H1 (cell line): Measurements from ENCODE around the gene TRAK1. TPM values are rescaled to one million over a fixed set of nuclear protein-coding genes. Genes with fewer than 3 reads are reported as not detected.

Experiments
- CTCF ChIA-PET: fragments of 300-600 bp; sonication (Branson Sonifier 250); formaldehyde crosslinking; loops from one replicate; lab custom pipeline; 2021; ENCODE audit not compliant: partially characterized antibody; lab: Charles Lee
- POLR2A ChIA-PET: fragments of 300-600 bp; sonication (Branson Sonifier 250); formaldehyde crosslinking; loops from one replicate; lab custom pipeline; 2021; ENCODE audit warnings: inconsistent platforms; ENCODE audit not compliant: partially characterized antibody; lab: Charles Lee
- DNase-seq, 2 experiments: peaks; one replicate each; pipeline versions ENCODE4 v3.0.0 to v3.0.0-alpha.2; 2010 to 2022; ENCODE audit warnings: low spot score in 2 of 2, low read depth in 1 of 2, mixed read lengths in 1 of 2
- FAIRE-seq: peaks from 2 replicates; lab custom pipeline; 2011; peaks lifted over from hg19 to GRCh38; lab: Jason Lieb, UNC
- H2AFZ ChIP-seq: 2 replicates; pipeline ENCODE4 v1.8.1; 2012; ENCODE audit warnings: low read length, inconsistent platforms
- H2AK5ac ChIP-seq: 2 replicates; pipeline ENCODE4 v1.6.1; 2013; ENCODE audit warnings: low read depth, low read length
- H2BK120ac ChIP-seq: replicated peaks from 2 replicates; pipeline ENCODE3; 2013; ENCODE audit warnings: low read depth, low read length, inconsistent platforms
- H2BK12ac ChIP-seq: 2 replicates; pipeline ENCODE4 v1.6.1; 2013; ENCODE audit warnings: low read depth, low read length
- H2BK15ac ChIP-seq: 2 replicates; pipeline ENCODE4 v1.6.1; 2013; ENCODE audit warnings: low read length
- H2BK20ac ChIP-seq: 2 replicates; pipeline ENCODE4 v1.6.1; 2013; ENCODE audit warnings: low read length
- H2BK5ac ChIP-seq: 2 replicates; pipeline ENCODE4 v1.6.1; 2013; ENCODE audit warnings: low read depth, low read length
- H3K14ac ChIP-seq: 2 replicates; pipeline ENCODE4 v1.6.1; 2013; ENCODE audit warnings: inconsistent platforms; ENCODE audit not compliant: insufficient read length
- H3K18ac ChIP-seq: 2 replicates; pipeline ENCODE4 v1.6.1; 2013; ENCODE audit warnings: low read length; ENCODE audit errors: extremely low read depth
- H3K23ac ChIP-seq: 2 replicates; pipeline ENCODE4 v1.6.1; 2013; ENCODE audit warnings: inconsistent platforms; ENCODE audit not compliant: insufficient read length
- H3K23me2 ChIP-seq: 2 replicates; pipeline ENCODE4 v1.6.1; 2013; ENCODE audit warnings: low read depth, low read length
- H3K27ac ChIP-seq: 2 replicates; pipeline ENCODE4 v1.6.1; 2011; ENCODE audit warnings: low read depth, low read length, inconsistent platforms
- H3K27me3 ChIP-seq, 4 experiments: replicated peaks in 1 of 4; 1 replicate in 1 of 4; 2 replicates in 3 of 4; pipeline versions ENCODE4 v1.6.1 to v1.8.1; 2011 to 2013; ENCODE audit warnings: low read length in 3 of 4, mild to moderate bottlenecking in 3 of 4, inconsistent platforms in 2 of 4, mixed read lengths in 2 of 4, moderate library complexity in 1 of 4; ENCODE audit not compliant: control insufficient read depth in 3 of 4, insufficient read depth in 3 of 4; ENCODE audit errors: extremely low read depth in 1 of 4
- H3K36me3 ChIP-seq, 4 experiments: 2 replicates each; pipeline versions ENCODE4 v1.6.1 to v1.8.1; 2011 to 2013; ENCODE audit warnings: mild to moderate bottlenecking in 4 of 4, low read length in 3 of 4, moderate library complexity in 2 of 4, control low read depth in 1 of 4, inconsistent platforms in 1 of 4; ENCODE audit not compliant: insufficient read depth in 4 of 4, control insufficient read depth in 2 of 4
- H3K4ac ChIP-seq: replicated peaks from 2 replicates; pipeline ENCODE3; 2013; ENCODE audit warnings: low read length, low read depth, mixed read lengths, inconsistent platforms; ENCODE audit not compliant: insufficient read length
- H3K4me1 ChIP-seq, 4 experiments: replicated peaks in 1 of 4; 1 replicate in 1 of 4; 2 replicates in 3 of 4; pipeline versions ENCODE4 v1.6.1 to v1.8.1; 2011 to 2013; ENCODE audit warnings: low read length in 3 of 4, inconsistent platforms in 2 of 4, mixed read lengths in 1 of 4; ENCODE audit not compliant: insufficient read depth in 4 of 4, control insufficient read depth in 3 of 4
- H3K4me2 ChIP-seq, 2 experiments: 2 replicates each; pipeline versions ENCODE4 v1.6.1 to v1.8.1; 2011 to 2013; ENCODE audit warnings: low read depth in 2 of 2, low read length in 2 of 2, control low read depth in 1 of 2, inconsistent platforms in 1 of 2, mild to moderate bottlenecking in 1 of 2; ENCODE audit not compliant: insufficient read depth in 1 of 2
- H3K4me3 ChIP-seq, 4 experiments: fragments of 200-600, 300-600 bp in 1 of 4; sonication (generic), shearing (Covaris generic), sonication (Bioruptor Twin) in 1 of 4; 2 replicates each; pipeline versions ENCODE4 v1.5.1 to v1.8.1; 2011 to 2016; ENCODE audit warnings: low read length in 4 of 4, low read depth in 3 of 4, control low read depth in 2 of 4, inconsistent platforms in 2 of 4, mild to moderate bottlenecking in 2 of 4, mixed read lengths in 1 of 4, moderate library complexity in 1 of 4; ENCODE audit not compliant: insufficient read depth in 2 of 4; ENCODE audit errors: extremely low read depth in 1 of 4
- H3K56ac ChIP-seq: replicated peaks from 2 replicates; pipeline ENCODE3; 2013; ENCODE audit warnings: low read depth, mild to moderate bottlenecking, mixed read lengths, low read length, inconsistent platforms; ENCODE audit not compliant: insufficient read length
- H3K79me1 ChIP-seq: 2 replicates; pipeline ENCODE4 v1.6.1; 2013; ENCODE audit warnings: low read depth, low read length, control low read depth
- H3K79me2 ChIP-seq, 2 experiments: 2 replicates each; pipeline versions ENCODE4 v1.6.1 to v1.8.1; 2012 to 2013; ENCODE audit warnings: low read length in 2 of 2, mild to moderate bottlenecking in 2 of 2, inconsistent platforms in 1 of 2; ENCODE audit not compliant: insufficient read depth in 2 of 2, control insufficient read depth in 1 of 2
- H3K9ac ChIP-seq, 4 experiments: replicated peaks in 1 of 4; 1 replicate in 1 of 4; 2 replicates in 3 of 4; pipeline versions ENCODE4 v1.6.1 to v1.8.1; 2011 to 2013; ENCODE audit warnings: low read depth in 3 of 4, low read length in 3 of 4, control low read depth in 2 of 4, mild to moderate bottlenecking in 2 of 4, moderate library complexity in 2 of 4, inconsistent platforms in 1 of 4; ENCODE audit errors: extremely low read depth in 1 of 4
- H3K9me3 ChIP-seq, 2 experiments: 2 replicates each; pipeline versions ENCODE4 v1.6.1 to v1.8.1; 2012 to 2013; ENCODE audit warnings: mild to moderate bottlenecking in 2 of 2, moderate library complexity in 2 of 2, control low read depth in 1 of 2, inconsistent platforms in 1 of 2, low read depth in 1 of 2, low read length in 1 of 2, mixed read lengths in 1 of 2; ENCODE audit not compliant: insufficient read depth in 2 of 2
- H4K20me1 ChIP-seq, 2 experiments: replicated peaks in 1 of 2; 2 replicates each; pipeline versions ENCODE3 to v1.8.1; 2011 to 2013; ENCODE audit warnings: inconsistent platforms in 2 of 2, low read length in 2 of 2, mild to moderate bottlenecking in 1 of 2; ENCODE audit not compliant: insufficient read depth in 2 of 2, control insufficient read depth in 1 of 2
- H4K5ac ChIP-seq: 2 replicates; pipeline ENCODE4 v1.6.1; 2013; ENCODE audit warnings: low read length, low read depth, mixed read lengths, inconsistent platforms; ENCODE audit not compliant: insufficient read length
- H4K8ac ChIP-seq: 2 replicates; pipeline ENCODE4 v1.8.0; 2013; ENCODE audit warnings: mild to moderate bottlenecking, moderate library complexity, low read length, inconsistent platforms; ENCODE audit not compliant: insufficient read depth; ENCODE audit errors: extremely low read depth
- H4K91ac ChIP-seq: replicated peaks from 2 replicates; pipeline ENCODE3; 2013; ENCODE audit warnings: low read length, mixed read lengths, inconsistent platforms; ENCODE audit not compliant: insufficient read length
- CREB1 ChIP-seq: IDR thresholded peaks from 2 replicates; pipeline ENCODE4 v1.6.1; 2012; ENCODE audit warnings: inconsistent platforms
- EZH2 ChIP-seq: fragments of 200-600 bp; sonication (generic); IDR thresholded peaks from 2 replicates; pipeline ENCODE4 v1.7.1; 2012; ENCODE audit warnings: low read depth, mild to moderate bottlenecking, moderate library complexity, low read length, inconsistent platforms; ENCODE audit not compliant: severe bottlenecking
- GTF2F1 ChIP-seq: IDR thresholded peaks from 2 replicates; pipeline ENCODE4 v1.6.1; 2012; ENCODE audit warnings: low read depth, low read length, improper control_type of control experiment, borderline replicate concordance
- JUND ChIP-seq: IDR thresholded peaks from 2 replicates; pipeline ENCODE4 v1.6.1; 2011; ENCODE audit warnings: mild to moderate bottlenecking, improper control_type of control experiment, low read length
- KDM5A ChIP-seq: fragments of 200-600 bp; IDR thresholded peaks from 2 replicates; pipeline ENCODE4 v1.7.1; 2012; ENCODE audit warnings: mild to moderate bottlenecking, low read length, inconsistent platforms, mixed read lengths
- RXRA ChIP-seq: IDR thresholded peaks from 2 replicates; pipeline ENCODE4 v1.6.1; 2011; ENCODE audit warnings: low read depth, mild to moderate bottlenecking, low read length, moderate library complexity; ENCODE audit not compliant: insufficient read depth
- SIX5 ChIP-seq: IDR thresholded peaks from 2 replicates; pipeline ENCODE4 v1.6.1; 2011; ENCODE audit warnings: mild to moderate bottlenecking, low read depth, low read length
- SP4 ChIP-seq: IDR thresholded peaks from 2 replicates; pipeline ENCODE4 v1.6.1; 2012; ENCODE audit warnings: low read length, inconsistent platforms
- TAF1 ChIP-seq: IDR thresholded peaks from 2 replicates; pipeline ENCODE4 v1.6.1; 2011; ENCODE audit warnings: mild to moderate bottlenecking, low read depth, low read length
- WGBS, 2 experiments: shearing (Covaris generic) in 1 of 2; methylation state at CpG; one replicate each; pipeline versions ENCODE4 v1.1.6 to v1.1.7; 2013 to 2015; ENCODE audit warnings: low lambda C conversion rate in 2 of 2, mixed read lengths in 2 of 2, inconsistent platforms in 1 of 2, low coverage in 1 of 2, missing lambda C conversion rate in 1 of 2; ENCODE audit not compliant: insufficient replicate concordance in 2 of 2, insufficient coverage in 1 of 2, insufficient read length in 1 of 2; ENCODE audit errors: extremely low coverage in 1 of 2, missing lambda C conversion rate in 1 of 2; 5-methylcytosine and 5-hydroxymethylcytosine counted together
- polyA plus RNA-seq, 7 experiments: library from polyadenylated mRNA; depleted of rRNA in 3 of 7; stranded (reverse) in 5 of 7; unstranded in 2 of 7; fragments of >200 nt in 5 of 7; fragments of 200-250 nt in 2 of 7; gene quantifications; 1 replicate in 5 of 7; 2 replicates in 1 of 7; 4 replicates in 1 of 7; pipeline versions ENCODE4 v1.2.1 to v1.2.3, GENCODE V29; 2011 to 2013; ENCODE audit warnings: missing spikeins in 2 of 7, mixed read lengths in 2 of 7
- total RNA-seq: library from RNA; stranded (reverse); fragmentation: NEBNext Ultra II Directional; extraction: Animal tissue kit (Norgen Biotek cat#: 25700); gene quantifications from 2 replicates; pipeline ENCODE4 v1.2.1, GENCODE V29; 2021

Gene TRAK1
- total and polyA plus RNA-seq, 2 of the 8 experiments (the other 6 are each of a cell fraction or from before 2014, with no cell fraction given): 21.3 to 32.7 TPM

- H2BK12ac ChIP-seq: no peak overlapping the region
- H3K4ac ChIP-seq: no peak overlapping the region
- no peak overlapping the region for H4K91ac ChIP-seq
- no peak overlapping the region for H2BK5ac ChIP-seq
- no peak overlapping the region for H2BK20ac ChIP-seq
- no peaks in the 10 kb centered on the region for H3K79me2 ChIP-seq
- ChIA-PET POLR2A (no interaction called here), CTCF (no interaction called here)
- no peak overlapping the region for H2BK120ac ChIP-seq
- no peak for FAIRE-seq
- no peaks in the 10 kb centered on the region for H3K27me3 ChIP-seq
- DNase-seq: peak in 1 of 2 experiments; percentile 2
- no peak overlapping the region for H3K9ac ChIP-seq
- H4K20me1 ChIP-seq: peaks cover 0 to 4% of the 10 kb centered on the region in 2 experiments
- no peak overlapping the region for H3K14ac ChIP-seq
- H3K18ac ChIP-seq: no peak overlapping the region
- H2AFZ ChIP-seq: no peak overlapping the region
- no peaks in the 10 kb centered on the region; the same call in 1 of the 2 replicates for H3K79me1 ChIP-seq
- H3K23me2 ChIP-seq: no peaks in the 10 kb centered on the region
- H3K56ac ChIP-seq: no peak overlapping the region
- no peak overlapping the region for H3K4me3 ChIP-seq
- TF ChIP-seq EZH2 (no peak), SIX5 (no peak), GTF2F1 (no peak), KDM5A (no peak), JUND (no peak), SP4 (no peak), TAF1 (no peak), CREB1 (no peak), RXRA (no peak)
- no peak overlapping the region for H4K5ac ChIP-seq
- H2BK15ac ChIP-seq: no peak overlapping the region
- H3K4me1 ChIP-seq: peaks cover 0 to 5% (median 2%) of the 10 kb centered on the region in 4 experiments; a peak in 2 of 7 replicates
- H4K8ac ChIP-seq: no peak overlapping the region
- H3K9me3 ChIP-seq: no peaks in the 10 kb centered on the region
- H3K4me2 ChIP-seq: no peak overlapping the region
- no peak overlapping the region for H3K27ac ChIP-seq
- peaks cover 0 to 5% (median 2%) of the 10 kb centered on the region in 4 experiments; a peak in 3 of 8 replicates for H3K36me3 ChIP-seq
- H3K23ac ChIP-seq: no peak overlapping the region
- H2AK5ac ChIP-seq: no peak overlapping the region
- WGBS, 2 experiments: 78% methylated on average over 5 of the region's 5 CpGs; no CpG with 5 or more reads in 1 of the 2 experiments
These were observed 125.8 kb downstream of the TRAK1 start for GRCh38 chr3:42216931-42217333.
